HCEC 1CT (cell line): Measurements from ENCODE around the gene PPP2R3A.

ENCODE experiments used
- DNase-seq: peaks from one replicate; pipeline ENCODE4 v3.0.0-alpha.2; 2017

Gene PPP2R3A

DNA sequence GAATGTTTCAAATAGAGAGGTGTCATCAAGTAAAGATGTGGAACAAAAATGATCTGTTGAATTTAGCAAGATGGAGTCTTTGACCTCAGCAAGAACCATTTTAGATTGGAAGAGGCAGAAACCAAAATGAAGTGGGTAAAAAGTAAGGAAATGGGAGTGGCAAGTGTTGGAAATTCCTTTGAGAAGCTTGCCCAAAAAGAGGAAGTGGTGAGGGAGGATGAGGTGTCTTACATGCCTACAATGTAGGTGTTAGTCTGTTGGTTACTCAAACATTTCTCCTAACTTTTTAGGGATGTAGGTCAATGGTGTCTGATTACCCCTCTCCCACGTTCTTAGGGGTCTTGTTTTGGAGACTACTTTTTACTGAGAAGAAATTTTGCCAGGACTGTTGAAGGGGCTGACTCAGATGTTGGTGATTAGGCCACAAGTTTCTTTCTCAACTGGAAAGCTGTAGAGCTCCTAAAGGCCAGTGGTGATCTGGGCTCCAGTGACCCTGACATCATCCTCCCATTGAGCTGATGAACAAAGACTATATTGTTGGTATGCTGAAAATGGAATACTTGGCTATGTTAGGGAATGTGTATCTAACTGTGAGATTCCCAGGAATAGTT is 5.1 kb downstream of the PPP2R3A start:
- peak; percentile 55 for DNase-seq

DNA sequence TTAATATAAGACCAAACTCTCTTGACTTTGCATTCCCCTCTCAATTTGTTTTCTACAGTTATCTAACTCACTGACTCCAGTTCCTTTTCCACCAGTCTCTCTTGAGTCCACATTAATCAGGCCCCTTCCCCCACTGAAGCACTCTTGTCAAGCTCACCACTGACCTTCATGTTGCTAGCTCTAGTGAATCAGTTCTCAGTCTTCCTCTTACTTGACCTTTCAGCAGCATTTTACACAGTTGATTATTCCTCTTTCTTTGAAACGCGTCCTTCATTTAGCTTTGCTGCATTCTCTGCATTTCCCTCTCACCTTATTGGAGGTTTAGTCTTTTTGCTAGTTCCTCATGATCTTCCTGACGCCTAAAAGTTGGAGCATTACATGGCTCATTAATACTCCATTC is 8.3 kb downstream of the PPP2R3A start:
- DNase-seq: no peak

DNA sequence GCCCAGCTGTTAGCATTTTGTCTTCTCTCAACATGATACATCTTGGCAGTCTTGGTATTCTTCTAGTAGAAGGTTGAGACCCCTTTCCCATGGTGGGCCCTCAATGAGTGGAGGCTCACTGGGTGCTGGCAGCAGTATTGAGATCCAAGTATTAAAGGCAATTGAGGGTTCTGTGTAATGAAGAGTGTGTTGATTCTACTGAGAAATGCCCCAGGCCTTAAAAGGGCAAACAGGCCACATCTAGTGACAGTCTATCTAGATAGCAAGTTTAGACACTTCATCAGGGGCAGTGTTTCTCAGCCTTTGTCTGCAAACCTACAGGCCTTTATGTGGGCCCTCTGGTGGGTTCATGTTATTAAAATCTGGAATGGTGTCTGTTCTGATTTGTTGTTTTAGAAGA is 9.5 kb downstream of the PPP2R3A start:
- DNase-seq: no peak

DNA sequence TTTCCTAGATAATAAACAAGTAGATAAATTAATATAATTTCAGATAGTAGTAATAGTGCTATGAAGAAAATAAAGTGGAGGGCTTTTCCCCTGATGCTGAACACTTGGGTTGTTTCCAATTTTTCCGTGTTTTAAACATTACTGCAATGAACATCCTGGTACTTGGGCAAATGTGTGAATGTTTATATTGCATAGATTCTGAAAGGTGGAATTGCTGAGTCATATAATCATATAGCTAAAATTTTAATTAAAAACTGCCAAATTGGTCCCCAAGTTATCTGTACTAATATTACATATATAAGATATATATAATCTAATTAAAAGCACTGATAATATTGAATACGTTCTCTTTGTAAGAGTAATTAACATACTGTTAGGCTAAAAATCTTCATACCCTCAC is 10.0 kb downstream of the PPP2R3A start:
- no peak for DNase-seq

DNA sequence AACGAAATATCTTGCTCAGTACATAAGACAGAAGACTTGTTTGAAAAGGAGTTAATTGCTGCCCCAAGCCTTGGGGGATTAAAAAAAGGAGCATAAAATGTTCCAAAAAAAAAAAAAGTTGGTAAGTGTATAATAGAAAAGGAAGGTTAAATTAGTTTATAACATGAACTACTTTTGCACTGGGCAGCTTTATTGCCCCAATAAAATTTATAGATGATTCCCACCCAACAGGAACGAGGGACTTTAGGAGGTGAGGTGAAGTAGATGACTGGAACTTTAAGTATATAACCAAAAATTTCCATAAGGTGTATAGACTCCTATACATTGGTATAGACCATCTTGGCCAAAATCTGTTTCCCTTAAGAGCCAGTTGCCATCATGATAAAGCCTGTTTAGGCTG is 14.8 kb downstream of the PPP2R3A start:
- no peak for DNase-seq

DNA sequence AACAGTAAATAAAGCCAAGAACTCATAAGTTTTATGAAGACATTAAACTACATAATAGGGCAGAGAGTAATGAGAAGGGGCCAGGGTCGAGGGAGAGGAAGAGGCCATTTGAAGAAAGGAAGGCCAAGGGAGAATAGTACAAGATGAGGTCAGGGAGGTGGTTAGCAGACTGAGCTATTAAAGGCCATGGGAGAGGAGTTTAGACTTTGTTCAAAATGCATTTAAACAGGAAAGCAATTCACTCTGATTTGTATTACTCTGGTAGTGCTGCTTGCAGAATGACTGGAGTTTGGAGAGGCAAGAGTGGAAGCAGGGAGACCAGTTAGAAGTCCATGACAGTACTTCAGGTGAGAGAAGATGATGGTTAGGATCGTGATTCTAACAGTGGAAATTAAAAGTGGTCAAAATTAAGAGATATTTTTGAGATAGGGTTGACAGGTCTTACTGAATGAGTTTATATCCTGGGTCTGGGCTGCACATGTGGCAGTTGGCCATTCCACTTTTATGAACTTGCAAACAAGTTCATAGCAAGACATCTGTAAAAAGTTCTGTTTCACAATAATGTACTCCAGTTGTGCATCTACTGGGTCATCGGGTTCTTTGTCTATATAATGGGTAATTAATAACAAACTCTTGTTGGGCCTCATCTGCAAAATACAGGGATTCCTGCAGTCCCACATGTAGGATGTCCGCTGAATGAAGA is 16.3 kb downstream of the PPP2R3A start:
- peak; percentile 41 for DNase-seq

DNA sequence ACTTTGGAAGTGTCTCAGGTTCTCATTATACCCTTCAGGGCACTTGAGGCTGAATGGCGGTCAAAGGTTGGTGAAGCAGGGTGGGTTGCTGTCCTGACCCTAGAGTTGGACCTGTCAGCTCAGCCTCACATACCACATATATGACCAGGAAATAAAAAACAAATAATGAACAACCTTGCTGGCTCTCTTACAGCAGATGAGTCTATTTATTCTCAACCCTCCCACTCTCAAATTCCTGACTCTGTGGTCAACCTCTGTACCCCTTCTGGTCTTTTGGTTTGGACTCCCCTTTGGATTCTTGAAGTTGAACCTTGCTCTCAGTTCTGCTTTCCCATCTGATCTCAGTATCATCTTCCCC is 16.9 kb downstream of the PPP2R3A start:
- peak; percentile 62 for DNase-seq

DNA sequence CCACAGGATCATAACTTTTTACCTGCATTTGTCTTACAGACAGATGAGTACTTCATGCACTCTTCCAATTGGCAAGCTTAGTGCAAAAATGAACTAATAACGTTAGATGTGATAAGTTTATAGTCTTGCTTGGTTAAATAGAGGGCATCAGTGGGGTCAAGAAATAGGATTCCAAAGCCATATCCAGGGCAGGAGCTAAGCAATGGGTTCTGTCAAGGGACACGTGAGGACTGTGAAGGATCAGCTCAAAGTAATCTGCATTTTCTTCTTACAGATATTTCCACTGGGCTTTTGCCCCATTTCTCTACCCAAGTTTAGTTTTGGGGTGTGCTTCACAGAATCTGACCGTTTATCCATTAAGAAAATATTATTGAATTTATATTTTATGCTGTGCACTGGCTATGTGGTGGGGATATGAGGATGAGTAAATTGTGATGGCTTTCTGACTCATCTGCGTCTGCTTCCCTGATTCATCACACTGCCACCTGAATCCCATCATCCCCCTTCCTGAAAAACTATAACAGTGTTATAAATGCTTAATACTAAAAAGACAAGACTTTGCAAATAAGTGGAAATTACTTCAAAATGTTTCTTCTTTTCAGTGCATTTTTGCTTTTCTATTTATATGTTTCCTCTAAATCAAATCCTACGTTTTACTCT is 17.5 kb downstream of the PPP2R3A start:
- DNase-seq: peak; percentile 87

DNA sequence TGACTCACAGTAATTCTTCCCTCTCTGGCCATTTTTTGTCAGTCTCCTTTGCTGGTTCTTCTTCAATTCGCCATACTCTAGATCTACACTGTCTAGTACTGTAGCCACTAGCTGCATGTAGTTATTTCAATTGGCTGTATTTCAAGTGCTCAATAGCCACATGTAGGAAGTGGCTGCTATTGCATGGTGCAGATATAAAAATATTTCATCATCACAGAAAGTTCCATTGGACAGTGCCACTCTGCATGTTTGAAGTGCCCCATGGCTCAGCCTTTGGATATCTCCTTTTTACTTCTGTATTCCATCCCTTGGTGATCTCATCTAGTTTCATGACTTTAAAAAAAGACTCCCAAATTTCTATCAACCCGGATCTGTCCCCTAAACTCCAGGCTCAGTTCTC is 22.1 kb downstream of the PPP2R3A start:
- no peak for DNase-seq

DNA sequence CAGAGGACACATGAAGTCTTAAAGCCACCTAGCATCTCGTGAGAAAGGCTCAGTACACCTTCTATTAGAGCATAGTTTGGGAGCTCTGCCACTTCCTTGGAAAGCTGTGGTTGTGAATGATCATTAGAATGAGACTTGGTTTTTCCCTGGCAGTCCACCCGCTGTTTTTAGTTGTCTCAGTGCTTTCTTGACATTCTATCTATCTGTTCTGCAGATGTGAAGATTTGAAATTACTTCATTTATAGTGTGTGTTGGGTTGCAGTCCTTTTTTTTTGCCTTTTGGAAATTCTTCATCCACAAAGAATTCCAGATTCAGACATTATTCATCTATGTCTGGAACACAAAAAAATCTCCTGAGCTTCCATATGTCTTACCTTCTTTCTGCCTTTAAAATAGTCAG is 23.7 kb downstream of the PPP2R3A start:
- peak; percentile 20 for DNase-seq

DNA sequence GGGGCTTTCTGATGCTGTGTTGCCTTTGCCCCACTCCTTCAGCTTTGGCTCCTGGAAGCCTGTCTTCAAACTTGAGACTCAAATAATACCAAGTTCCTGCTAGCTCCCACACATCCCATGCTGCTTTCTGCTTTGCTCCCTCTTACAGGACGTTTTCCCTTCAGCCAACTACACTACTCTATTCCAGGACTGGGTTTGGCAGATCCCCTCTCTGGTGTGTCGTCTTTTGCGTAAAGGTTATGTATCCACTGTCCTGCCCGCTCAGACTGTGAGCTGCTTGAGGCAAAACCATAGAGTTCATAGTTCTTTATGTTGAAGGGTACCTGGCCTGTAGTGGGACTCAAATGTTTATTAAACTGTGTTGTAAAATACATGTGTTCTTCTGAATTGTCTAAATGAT is 25.4 kb downstream of the PPP2R3A start:
- no peak for DNase-seq

DNA sequence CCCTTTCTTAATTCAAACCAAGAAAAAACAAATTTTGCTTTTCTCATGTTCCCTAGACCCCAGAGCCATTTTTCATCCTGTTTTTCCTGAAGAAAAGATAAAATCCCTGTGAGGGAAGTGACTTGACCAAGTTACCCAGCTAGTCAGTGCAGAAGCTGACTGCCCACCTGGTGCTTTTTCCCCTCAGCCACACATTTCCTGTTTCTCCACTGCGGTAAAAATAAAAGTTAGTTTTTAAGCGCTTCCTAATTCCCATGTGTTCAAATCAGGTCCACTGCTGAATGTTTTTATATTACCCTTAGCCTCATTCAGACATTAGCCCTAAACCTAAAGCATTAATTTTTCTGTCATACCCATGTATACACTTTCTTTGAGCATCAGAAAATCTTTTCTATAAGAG is 26.1 kb downstream of the PPP2R3A start:
- DNase-seq: no peak

DNA sequence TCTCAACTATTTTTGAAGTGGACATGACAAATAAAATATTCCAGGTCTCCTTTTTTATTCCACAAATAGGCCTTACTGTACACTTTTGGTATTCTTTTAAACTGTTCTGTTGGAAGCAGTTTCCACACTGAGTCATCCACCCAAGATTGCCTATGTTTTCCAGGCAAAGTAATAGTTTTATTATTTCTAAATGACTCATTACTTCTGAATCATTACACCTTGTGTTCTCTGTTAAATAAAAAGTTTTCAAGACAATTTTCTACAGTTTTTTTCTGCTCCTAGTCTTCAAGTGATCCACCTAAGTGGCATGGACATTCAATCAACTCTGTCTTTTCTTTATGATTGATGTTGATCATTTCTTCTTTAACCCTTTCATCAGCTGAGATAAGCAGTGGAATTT is 26.5 kb downstream of the PPP2R3A start:
- peak; percentile 89 for DNase-seq

DNA sequence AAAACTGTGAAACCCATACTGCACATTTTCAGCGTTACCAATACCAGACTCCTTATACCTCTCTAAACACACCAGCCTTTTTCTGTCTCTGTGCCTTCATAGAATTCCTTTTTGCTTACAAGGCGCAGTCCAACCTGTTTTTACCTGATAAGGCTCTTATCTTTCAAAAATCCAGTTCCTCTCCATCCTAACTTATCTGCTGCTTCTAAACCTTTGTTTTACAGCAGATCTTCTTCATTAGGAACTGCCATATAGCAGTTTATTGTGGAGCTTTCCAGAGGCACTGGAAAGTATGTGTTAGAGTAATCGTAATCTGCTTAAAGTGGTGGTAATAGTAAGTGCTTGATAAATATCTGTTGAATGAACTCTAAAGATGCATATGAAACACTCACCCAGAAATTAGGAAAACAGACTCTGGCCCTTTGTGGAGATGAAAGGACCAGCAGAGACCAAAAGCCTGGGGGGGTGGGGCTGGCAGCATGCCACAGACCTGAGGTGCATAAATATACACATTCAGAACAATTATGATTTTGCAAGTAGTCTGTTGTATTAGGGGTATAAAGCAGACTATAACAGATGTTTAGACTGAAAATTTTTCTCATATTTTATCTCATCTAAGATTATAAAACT is 29.3 kb downstream of the PPP2R3A start:
- DNase-seq: no peak

DNA sequence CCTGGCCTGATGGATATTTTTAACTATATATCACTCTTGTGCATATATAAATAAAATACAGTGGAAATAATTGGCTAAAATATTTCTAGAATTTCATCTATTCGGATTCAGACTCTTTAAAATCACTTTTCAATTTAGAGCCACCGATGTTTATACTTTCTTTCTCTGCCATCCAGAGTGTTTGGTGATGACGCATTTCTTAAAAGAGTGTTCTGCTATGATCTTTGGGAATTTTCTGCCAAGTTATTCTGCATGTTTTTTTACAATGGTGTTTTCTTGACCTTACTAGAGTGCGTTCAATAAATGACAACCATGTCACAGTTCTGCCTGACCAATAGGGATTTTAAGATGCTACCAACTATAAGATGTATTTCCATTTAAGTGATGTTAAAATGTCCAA is 30.2 kb downstream of the PPP2R3A start:
- DNase-seq: no peak

DNA sequence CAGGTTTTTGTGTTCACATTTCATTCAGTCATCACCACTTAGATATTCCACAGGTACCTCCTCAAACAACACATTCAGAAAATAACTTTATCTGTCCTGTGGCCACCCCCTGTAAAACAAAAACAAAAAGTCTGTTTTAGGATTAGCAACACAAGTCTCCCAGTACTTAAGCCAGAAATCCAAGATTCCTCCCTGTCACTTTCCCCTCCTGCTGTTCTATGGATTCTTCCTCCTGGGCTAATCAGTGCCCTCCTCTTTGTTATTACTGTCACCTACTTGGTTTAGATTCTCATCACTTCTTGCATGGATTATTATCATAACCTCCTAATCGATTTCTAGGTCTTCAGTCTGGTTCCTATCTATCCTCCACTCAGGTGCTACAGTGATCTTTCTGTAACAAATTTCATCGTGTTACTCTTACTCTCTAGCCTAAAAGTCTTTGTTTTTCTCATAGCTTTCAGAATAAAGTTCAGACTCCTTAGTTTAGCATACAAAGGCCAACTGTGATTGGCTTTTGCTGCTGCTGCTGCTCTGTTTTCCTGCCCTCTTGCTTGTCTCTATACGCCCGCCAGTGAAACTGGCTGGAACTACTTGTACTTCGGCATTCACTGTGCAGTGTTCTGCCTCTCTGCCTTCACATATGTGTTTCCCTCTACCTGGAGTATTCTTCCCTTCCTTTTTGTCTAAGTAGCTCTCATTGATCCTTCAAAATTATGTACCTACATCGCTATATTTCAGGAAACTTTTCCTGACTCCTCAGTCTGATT is 32.2 kb downstream of the PPP2R3A start:
- no peak for DNase-seq

DNA sequence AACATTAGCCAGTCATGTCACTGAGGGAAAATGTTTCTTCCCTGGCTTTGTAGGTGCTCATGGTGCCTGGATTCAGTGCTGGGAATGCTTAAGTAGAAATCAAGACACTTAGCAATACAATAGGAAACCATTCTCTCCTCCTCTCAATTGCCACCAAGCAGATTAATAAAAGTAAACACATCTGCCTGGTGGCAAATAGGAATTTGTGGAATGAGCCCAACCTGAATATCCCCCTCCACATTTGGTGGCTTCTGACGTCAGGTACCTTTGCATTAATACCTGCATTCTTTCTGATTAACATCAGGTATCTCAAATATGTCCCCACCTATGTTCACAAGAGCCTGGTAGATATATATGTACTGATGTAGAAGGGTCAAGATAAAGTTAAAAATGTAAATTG is 42.7 kb downstream of the PPP2R3A start:
- DNase-seq: no peak

DNA sequence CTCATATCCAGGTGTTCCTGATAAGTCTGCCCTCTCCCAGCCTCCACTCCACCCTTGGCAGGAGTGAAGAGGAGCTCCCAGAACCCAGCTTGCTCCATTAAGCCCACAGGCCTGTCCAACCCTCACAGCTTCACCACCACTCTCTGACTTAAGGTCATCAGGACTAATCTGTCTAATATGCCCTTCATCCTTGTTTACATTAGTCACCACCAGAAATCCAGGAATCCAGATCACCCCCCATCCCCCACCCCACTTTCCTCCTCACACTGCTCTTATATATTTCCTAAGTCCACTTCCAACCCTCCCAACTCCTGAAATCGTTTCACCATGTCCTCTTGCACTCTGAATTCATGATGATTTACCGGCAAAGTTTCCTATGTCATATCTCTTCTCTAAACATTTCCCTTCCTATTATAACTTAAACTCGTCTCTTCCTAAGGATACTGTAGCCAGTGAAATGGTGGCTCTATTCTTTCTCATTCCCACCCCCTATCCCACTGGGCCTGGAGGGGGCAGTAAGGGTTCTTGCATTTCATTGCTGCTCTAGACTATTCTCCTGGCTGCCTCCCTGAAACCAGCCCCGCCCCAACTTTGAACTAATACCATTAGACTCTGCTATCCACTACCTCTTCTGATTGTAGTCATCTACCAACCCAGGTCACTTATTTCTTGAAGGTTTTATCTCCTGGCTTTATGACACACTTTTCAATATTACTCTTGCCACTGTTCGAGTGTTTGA is 43.4 kb downstream of the PPP2R3A start:
- DNase-seq: peak; percentile 64

DNA sequence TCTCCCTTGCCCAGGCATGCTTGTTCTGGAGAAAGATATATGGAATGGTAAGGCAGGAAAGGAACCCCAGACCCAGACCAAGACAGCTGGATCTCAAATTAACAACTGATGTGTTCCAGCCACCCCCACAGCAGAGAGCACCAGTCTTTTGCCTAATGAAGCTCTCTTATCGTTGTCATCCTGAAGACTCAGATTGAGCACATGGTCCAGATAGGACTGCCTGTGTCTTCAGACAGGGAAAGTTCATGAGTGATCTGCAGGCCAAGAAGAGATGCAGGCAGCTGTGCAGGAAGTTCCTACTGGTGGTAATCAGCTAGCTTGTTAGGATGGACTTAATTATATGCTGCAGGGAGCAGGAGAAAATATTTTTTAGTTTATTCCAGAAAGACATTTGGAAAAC is 53.3 kb downstream of the PPP2R3A start:
- DNase-seq: peak; percentile 53

DNA sequence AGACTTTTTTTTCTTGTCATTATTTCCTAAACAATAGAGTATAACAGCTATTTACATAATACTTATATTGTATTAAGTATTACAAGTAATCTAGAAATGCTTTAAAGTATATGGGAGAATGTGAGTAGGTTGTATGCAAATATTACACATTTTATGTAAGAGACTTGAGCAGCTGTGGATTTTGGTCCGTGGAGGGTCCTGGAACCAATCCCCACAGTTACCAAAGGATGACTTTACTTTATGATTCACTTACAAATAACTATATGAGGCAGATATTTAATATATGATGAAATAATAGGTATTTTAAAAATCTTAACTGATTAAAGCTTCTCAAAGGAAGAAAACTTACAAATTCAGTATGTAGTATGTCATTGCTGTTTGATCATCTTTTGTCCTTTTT is 56.3 kb downstream of the PPP2R3A start:
- DNase-seq: peak; percentile 44

DNA sequence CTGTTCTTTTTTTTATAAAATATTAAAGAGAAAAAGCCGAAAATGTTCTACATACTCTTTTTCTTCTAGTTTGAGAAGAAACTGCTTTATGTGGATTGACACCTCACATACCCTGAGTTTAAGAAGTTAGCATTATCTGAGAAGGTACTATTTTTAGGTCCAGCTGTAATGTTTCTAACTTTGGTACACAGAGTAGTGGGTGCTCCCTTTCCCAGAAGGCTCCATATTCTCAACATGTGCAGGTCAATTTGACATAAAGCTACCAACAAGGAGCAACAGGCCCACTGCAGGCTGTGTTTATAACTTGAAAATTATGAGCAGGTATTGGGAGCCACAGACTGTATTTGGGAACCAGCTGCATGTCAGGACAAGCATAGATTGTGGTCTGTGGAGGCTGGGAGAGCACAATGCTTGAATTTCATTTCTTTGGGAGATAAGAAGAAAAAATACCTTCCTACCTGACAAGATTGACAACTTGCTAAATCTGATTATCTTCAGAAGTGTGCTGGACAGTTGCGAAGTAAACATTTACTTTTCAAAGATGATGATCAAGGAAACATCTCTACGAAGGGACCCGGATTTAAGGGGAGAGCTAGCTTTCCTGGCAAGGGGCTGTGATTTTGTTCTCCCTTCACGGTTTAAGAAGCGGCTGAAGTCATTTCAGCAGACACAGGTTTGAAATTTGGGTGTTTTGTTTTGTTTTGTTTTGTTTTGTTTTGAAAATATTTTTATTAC is 57.2 kb downstream of the PPP2R3A start:
- no peak for DNase-seq
